Activated CD4-positive, alpha-beta T cell treated with anti-CD3 and anti-CD28 coated beads, Interleukin-2, amount 50 U/mL, for 4 hours (primary cell): ENCODE data around the gene CYP4F11.
"Not testable (repeated sequence)": the region's sequence is repeated elsewhere in the genome, so short reads cannot be mapped to it uniquely, and the experiment has no call there.

Source experiments
- DNase-seq, 2 experiments: peaks; one replicate each; pipeline ENCODE4 v3.0.0-alpha.2; 2020

CYP4F11 gene

DNA sequence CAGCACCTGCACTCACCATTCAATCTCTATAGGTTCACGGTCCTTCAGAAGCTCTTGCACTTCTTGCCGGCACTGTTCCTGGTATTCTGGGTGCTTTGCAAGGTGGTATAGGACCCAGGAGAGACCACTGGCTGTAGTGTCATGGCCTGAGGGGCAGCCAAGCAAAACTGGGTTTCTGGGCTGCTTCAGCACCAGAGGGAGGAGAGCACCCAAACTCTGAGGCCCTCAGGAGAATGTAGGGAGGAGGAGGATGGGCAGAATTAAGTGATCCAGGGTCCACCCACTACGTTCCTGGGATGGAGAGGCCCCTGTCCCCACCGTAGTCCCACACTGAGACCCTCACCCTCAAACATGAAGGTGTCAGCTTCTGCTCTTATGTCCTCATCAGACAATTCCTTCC lies 12.3 kb downstream of the CYP4F11 start:
- no peak for DNase-seq

DNA sequence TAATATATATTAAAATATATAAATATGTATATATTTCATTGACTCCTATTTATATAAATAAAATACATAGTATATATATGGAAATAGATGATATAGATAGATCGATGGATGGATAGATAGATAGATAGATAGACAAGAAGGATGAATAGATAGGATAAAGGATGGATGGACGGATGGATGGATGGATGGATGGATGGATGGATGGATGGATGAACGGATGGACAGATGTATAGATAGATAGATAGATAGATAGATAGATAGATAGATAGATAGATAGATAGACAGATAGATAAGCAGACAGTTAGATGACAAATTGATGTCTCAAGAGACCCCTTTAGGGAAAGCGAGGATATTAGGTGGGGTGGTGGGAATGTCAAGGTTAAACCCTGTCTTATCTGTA lies 15.1 kb downstream of the CYP4F11 start:
- DNase-seq = no peak

- DNase-seq = no peak
These were observed 19.2 kb downstream of the CYP4F11 start for GRCh38 chr19:15915109-15915508.

GRCh38 chr19:15913830-15914229 lies 20.5 kb downstream of the CYP4F11 start:
- no peak for DNase-seq

- DNase-seq = no peak
These were observed 20.9 kb downstream of the CYP4F11 start for GRCh38 chr19:15913384-15913783.

- DNase-seq = no peak
These were observed 22.6 kb downstream of the CYP4F11 start for GRCh38 chr19:15911599-15912235.

GRCh38 chr19:15905026-15905425 lies 29.3 kb downstream of the CYP4F11 start:
- no peak for DNase-seq

DNA sequence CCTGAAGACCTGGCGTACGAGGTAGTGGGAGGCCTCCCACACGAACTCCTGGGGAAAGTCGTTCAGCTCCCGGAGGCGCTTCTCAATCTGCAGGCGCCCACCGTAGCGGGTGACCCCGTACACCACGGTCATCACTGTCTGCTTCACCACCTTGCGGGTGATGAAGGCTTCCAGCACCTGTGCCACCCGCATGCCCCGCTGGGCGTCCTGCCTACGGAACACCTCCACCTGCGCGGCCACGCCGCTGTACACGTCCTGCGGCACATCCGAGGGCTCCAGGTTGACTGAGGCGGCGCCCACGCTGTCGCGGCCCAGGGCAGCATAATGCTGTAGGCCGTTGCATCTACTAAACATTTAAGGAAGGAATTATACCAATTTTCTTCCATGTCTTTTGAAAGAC lies 31.4 kb downstream of the CYP4F11 start:
- DNase-seq = not testable (repeated sequence)

- no peak for DNase-seq
These were observed 32.1 kb downstream of the CYP4F11 start for GRCh38 chr19:15902254-15902653.

DNA sequence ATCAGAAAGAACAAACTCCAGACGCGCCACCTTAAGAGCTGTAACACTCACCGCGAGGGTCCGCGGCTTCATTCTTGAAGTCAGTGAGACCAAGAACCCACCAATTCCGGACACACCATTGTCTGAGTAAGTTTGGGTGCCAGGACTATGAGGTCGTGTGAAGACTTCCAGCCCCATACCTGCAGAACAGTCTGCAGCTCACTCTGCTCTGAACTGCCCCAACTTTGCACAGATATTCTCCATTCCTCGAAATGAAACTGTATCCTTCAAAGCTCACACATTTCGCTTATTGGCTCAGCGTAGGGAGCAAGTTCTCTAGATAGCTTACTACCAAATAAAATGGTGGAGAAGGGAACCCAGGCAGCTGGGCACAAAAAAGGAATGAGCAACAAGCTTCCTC lies 33.8 kb downstream of the CYP4F11 start:
- DNase-seq = no peak

DNA sequence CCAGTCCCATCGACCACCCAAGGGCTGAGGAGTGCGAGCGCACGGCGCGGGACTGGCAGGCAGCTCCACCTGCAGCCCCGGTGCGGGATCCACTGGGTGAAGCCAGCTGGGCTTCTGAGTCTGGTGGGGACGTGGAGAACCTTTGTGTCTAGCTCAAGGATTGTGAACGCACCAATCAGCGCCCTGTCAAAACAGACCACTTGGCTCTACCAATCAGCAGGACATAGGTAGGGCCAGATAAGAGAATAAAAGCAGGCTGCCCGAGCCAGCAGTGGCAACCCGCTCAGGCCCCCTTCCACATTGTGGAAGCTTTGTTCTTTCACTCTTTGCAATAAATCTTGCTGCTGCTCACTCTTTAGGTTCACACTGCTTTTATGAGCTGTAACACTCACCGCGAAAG lies 34.3 kb downstream of the CYP4F11 start:
- DNase-seq = not testable (repeated sequence)

DNA sequence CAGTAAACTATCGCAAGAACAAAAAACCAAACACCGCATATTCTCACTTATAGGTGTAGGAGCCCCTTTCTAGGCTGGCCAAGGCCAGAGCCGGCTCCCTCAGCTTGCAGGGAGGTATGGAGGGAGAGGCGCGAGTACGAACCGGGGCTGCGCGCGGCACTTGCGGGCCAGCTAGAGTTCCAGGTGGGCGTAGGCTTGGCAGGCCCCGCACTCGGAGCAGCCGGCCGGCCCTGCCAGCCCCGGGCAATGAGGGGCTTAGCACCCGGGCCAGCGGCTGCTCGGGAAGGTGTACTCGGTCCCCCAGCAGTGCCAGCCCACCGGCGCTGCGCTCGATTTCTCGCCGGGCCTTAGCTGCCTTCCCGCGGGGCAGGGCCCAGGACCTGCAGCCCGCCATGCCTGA lies 34.8 kb downstream of the CYP4F11 start:
- not testable (repeated sequence) for DNase-seq

DNA sequence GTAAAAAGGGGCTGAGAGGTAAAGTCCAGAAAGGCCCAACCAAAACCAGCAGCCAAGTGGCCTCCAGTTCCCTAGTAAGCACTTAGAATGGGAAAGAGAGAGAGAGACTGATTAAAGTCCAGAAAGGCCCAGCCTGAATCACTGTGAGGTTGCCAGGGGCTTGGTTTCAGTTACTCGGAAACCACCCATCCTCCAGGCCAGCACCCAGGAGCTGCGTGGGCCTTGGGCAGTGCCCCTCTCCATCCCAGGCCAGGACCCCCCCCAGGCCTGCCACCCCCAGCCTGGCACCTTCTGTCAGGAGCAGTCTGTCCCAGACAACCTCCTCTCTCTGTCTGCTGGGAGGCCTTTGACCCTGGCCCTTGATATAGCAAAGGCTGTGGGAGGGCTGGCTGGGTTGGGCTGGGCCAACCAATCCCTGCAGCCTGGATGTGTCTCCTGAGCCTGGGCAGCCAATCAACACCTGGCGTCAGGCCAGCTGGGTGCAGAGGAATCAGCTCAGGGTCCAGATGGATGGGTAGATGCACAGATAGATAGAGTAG lies 36.5 kb downstream of the CYP4F11 start, which contains the start of gene CYP4F2:
CYP4F2 (minus strand) TSS at position 337 of the 539 bp plus-strand sequence. CDS start 463 bp downstream, outside the sequence.
- no peak for DNase-seq

DNA sequence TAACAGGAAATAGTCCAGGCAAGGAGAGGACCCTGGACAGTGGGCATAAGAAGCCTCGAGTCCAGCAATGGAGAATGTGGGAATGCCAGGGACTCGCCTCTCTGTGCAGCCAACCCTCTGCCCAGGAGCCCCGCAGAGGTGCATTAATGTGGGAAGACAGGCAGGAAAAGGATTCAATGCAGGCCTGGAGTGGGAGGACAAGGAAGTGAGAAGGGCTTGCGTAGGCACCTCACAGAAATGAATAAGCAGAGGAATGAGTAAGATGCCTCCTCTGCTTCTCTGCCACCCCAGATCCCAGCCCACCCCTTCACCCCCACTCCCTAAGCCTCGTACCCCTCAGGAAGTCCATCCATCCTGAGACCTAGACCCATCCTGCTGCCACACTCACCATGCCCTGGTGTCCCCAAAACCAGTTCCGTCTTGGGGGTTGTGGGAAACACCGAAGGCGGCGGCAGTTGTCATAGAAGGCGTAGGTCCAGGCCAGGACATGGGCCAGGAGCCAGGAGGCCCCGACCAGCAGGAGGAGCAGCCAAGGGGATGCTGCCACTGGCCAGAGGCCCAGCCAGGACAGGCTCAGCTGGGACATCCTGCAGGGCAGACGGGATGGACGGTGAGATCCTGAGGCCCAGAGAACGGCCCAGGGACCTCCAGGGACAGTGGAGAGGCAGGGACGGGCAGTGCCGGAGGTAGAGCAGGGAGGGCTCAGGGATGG lies 37.1 kb downstream of the CYP4F11 start:
- no peak for DNase-seq

GRCh38 chr19:15895876-15896430 lies 38.4 kb downstream of the CYP4F11 start:
- DNase-seq = no peak

GRCh38 chr19:15894359-15894758 lies 40.0 kb downstream of the CYP4F11 start:
- no peak for DNase-seq

- DNase-seq = no peak
These were observed 40.9 kb downstream of the CYP4F11 start for GRCh38 chr19:15893477-15893876.

DNA sequence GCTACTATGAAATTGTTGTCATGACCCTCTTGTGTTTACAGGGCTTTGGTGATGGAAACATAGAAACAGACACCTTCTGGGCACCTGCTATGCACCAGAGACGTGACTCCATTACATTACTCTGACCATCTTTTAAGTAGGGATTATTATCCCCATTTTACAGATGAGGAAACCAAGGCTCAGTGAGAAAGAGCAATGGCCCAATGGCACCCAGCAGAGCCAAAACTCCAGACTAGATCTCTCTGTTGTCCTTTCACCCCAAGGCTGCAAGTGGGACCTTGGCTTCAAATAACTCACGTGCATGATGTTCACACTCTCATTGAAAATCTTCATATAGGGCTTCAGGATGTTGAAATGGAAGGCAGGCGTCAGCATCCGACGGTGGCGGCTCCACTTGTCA lies 42.3 kb downstream of the CYP4F11 start:
- DNase-seq = no peak

DNA sequence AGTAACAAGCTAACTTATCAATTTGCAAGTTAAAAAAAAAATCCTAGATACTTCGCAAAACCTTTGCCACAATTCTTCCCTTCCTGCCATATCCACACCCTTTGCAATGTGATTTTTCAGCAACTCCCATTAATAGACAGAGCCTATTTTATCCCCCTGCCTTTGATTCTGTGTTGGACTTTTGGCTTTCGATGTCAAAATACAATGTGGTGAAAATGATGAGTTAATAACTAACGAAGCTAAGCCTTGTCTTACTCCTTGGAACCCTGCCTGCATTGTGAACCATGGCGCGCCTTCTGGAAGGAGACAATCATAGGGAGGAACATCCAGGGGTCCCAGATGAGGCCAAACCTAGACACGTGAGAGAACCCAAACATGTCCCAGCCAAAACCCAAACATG lies 42.9 kb downstream of the CYP4F11 start:
- DNase-seq = no peak

DNA sequence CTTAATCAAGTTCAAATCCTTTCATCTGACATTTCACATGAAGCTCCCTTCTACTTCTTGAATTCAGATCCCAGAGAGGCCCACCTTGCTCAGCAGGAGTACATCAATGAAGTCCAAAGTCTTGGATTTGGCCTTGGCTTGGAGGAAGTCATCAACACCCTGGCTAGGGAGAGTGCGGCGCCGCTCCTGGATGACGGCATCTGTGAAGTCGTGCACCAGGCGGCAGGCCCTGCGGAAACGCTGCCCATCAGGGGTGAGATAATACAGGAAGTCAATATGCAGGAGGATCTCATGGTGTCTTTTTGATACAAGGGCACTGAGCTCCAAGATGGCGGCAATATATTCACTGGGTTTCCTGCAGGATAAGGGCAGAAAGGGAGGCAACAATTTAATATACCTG lies 45.0 kb downstream of the CYP4F11 start:
- not testable (repeated sequence) for DNase-seq

- no peak for DNase-seq
These were observed 48.4 kb downstream of the CYP4F11 start for GRCh38 chr19:15885919-15886318.

GRCh38 chr19:15885167-15885566 lies 49.2 kb downstream of the CYP4F11 start:
- DNase-seq = no peak

- DNase-seq = not testable (repeated sequence)
These were observed 51.0 kb downstream of the CYP4F11 start for GRCh38 chr19:15883329-15883728.
